Fibroblast of mammary gland (primary cell): ENCODE data around the gene GABRE.

Source experiments
- DNase-seq: peaks from one replicate; pipeline ENCODE4 v3.0.0-alpha.2; 2010; ENCODE audit warnings: low read depth
- H3K4me3 ChIP-seq: 2 replicates; pipeline ENCODE4 v1.5.1; 2011; ENCODE audit warnings: low read depth, mild to moderate bottlenecking, low read length, moderate library complexity; ENCODE audit not compliant: control insufficient read depth
- TF ChIP-seq, protein P1 (sequence below): conservative IDR thresholded peaks from 2 replicates; pipeline ENCODE4 v1.5.1; 2011; ENCODE audit warnings: low read depth, low read length, inconsistent platforms; ENCODE audit not compliant: control insufficient read depth, insufficient read depth

Gene GABRE

DNA sequence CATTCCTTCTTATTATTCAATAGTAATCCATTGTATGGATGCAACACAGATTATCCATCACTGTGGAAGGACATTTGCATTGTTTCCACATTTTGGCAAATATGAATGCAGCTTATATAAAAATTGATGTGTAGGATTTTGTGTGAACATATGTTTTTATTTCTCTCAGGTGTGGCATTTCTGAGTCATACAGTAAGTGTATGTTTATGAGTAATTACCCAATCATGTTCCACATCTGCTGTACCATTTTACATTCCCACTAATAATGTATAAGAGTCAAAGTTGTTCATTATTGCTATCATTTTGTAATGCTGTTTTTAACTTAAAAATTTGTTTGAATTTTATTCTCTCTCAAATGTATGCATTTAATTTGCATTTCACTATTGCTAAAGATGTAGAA is 36.3 kb downstream of the GABRE start:
- TF ChIP-seq, protein P1, sequence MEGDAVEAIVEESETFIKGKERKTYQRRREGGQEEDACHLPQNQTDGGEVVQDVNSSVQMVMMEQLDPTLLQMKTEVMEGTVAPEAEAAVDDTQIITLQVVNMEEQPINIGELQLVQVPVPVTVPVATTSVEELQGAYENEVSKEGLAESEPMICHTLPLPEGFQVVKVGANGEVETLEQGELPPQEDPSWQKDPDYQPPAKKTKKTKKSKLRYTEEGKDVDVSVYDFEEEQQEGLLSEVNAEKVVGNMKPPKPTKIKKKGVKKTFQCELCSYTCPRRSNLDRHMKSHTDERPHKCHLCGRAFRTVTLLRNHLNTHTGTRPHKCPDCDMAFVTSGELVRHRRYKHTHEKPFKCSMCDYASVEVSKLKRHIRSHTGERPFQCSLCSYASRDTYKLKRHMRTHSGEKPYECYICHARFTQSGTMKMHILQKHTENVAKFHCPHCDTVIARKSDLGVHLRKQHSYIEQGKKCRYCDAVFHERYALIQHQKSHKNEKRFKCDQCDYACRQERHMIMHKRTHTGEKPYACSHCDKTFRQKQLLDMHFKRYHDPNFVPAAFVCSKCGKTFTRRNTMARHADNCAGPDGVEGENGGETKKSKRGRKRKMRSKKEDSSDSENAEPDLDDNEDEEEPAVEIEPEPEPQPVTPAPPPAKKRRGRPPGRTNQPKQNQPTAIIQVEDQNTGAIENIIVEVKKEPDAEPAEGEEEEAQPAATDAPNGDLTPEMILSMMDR: no peak
- DNase-seq: peak; percentile 4

DNA sequence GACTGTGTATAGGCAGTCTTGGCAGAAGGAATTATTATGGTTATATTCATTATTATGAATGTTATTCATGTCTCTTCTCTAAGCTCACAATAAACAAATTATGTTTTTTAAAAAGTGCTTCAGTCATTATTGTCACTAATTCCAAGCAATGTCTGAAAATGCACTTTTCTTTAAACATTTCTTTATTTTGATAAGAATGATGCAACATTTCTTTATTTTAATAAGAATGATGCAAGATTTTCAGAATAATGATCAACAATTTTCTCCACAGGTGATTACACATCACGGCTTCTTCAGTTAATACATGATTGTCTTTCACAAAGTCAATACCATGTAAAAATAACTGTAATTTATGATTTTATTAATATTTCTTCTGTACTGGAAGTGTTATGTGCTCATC is 39.1 kb downstream of the GABRE start:
- no peak for DNase-seq
- H3K4me3 ChIP-seq: no peak overlapping the region
- TF ChIP-seq, protein P1: no peak

More for the DNA sequence above, 36.3 kb downstream of the GABRE start:
- H3K4me3 ChIP-seq: no peak overlapping the region

DNA sequence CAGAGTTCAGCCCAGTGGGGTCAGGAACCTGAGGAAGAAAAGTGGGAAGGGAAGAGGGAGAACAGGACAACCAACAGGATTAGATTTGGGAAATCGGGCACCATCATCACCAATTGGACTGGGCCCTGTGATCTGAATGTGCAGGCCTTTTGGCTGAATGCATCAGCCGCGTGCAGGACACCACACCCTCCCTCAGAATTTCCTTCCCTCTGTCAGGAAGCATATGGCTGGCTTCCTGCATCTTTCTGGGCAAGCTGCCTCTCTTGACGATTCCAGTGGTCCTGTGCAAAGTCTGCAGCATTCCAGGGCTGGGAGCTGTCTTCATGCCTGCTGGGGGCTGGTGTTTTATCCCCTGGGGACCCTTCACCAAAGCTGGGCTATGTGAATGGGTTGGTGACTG is 45.4 kb downstream of the GABRE start:
- H3K4me3 ChIP-seq: no peak overlapping the region
- DNase-seq: no peak
- TF ChIP-seq, protein P1: no peak

DNA sequence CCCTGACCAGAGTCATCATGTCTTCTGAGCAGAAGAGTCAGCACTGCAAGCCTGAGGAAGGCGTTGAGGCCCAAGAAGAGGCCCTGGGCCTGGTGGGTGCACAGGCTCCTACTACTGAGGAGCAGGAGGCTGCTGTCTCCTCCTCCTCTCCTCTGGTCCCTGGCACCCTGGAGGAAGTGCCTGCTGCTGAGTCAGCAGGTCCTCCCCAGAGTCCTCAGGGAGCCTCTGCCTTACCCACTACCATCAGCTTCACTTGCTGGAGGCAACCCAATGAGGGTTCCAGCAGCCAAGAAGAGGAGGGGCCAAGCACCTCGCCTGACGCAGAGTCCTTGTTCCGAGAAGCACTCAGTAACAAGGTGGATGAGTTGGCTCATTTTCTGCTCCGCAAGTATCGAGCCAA is 50.8 kb downstream of the GABRE start:
- H3K4me3 ChIP-seq: no peak overlapping the region
- TF ChIP-seq, protein P1: no peak
- no peak for DNase-seq

DNA sequence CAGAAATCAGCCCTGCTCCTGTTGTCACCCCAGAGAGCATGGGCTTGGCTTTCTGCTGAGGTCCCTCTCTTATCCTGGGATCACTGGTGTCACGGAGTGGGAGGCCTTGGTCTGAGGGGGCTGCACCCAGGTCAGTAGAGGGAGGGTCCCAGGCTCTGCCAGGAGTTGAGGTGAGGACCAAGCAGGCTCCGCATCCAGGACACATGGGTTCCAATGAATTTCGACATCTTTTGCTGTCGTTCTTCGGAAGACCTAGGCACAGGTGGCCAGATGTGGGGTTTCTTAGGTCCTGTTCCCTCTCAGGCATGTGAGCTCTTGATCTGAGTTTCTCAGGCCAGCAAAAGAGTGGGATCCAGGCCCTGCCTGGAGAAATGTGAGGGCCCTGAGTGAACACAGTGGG is 51.8 kb downstream of the GABRE start:
- TF ChIP-seq, protein P1: no peak
- no peak for DNase-seq
- H3K4me3 ChIP-seq: no peak overlapping the region

DNA sequence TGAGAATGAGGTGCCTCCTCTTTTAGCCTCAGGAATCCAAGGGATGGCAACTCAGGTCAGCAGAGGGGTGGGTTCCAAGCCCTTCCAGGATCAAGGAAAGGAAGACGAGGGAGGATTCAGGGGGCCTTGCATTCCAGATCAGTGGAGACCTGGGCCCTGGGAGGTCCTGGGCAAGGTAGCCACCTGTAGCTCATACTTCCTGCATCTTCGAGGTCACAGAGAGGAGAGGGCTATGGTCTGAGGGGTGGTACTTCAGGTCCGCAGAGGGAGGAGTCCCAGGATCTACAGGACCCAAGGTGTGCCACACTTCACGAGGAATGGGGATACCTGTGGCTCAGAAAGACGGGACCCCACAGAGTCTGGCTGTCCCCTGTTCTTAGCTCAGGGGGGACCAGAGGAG is 52.6 kb downstream of the GABRE start:
- TF ChIP-seq, protein P1: no peak
- H3K4me3 ChIP-seq: no peak overlapping the region
- no peak for DNase-seq

DNA sequence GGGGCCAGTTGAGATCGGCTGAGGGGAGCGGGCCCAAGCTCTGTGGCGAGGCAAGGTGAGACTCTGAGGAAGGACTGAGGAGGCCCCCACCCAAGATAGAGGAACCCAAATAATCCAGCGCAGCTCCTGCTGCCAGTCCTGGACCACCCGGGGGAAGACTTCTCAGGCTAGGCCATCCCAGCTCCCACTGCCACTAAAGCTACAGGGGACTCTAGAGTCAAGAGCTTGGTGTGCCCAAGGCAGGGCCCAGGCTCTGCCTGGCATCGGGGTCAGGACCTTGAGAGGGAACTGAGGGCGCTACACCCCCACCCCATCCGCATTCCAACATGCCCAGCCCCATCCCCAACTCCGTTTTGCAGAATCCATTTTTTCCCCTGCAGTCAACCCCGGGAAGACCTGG is 53.2 kb downstream of the GABRE start:
- H3K4me3 ChIP-seq: no peak overlapping the region
- TF ChIP-seq, protein P1: no peak
- DNase-seq: no peak
